ENCODE measurements around the gene NEURL1B.

Gene NEURL1B

GRCh38 chr5:172720655-172721054, 79.6 kb downstream of the NEURL1B start:
- no peak for DNase-seq

GRCh38 chr5:172721455-172722326, 80.6 kb downstream of the NEURL1B start:
- no peak for DNase-seq

- no peak for DNase-seq
Measured at GRCh38 chr5:172722327-172722815, 81.3 kb downstream of the NEURL1B start.

- DNase-seq: no peak
Measured at GRCh38 chr5:172723508-172723907, 82.4 kb downstream of the NEURL1B start.

- DNase-seq: no peak
Measured at GRCh38 chr5:172724242-172725183, 83.5 kb downstream of the NEURL1B start.

GRCh38 chr5:172725273-172725672, 84.2 kb downstream of the NEURL1B start:
- no peak for DNase-seq

- DNase-seq: no peak
Measured at GRCh38 chr5:172725785-172726184, 84.7 kb downstream of the NEURL1B start.

DNA sequence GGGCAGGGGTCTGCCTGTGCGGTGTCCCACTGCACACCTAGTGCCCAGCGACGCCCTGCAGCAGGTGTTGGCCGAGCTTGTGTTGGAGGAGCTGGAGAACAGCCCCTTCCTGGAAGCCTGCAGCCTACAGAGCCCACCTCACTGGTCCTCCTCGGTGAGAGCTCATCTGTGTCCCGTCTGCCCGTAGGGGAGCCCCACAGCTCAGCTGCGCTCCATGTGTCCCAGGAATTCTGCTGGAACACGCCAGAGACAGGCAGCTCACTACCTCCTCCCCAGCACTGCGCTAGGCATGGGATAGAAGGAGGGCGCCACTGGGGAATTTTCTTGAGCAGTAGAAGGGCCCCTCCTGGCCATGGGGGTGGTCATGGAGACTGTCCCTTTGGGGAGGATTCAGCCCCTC, 85.9 kb downstream of the NEURL1B start:
- DNase-seq: no peak

DNA sequence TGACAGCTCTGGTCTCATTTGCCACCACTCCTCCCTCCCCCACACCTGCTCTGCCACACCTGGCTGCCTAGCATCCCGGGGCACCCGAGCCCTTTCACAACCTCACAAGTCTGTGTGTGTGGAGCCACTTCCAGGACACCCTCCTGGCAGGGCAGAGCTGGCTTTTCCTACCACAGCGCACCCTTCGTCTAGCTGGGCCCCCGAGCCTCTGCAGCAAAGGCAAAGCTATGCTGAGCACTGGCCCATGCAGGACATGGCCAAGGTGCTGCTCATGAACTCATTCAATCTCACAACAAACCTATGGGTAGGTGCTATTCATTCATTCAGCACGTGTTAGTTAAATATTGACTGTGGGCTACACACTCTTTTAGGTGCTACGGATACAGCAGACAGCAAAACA, 86.5 kb downstream of the NEURL1B start:
- DNase-seq: no peak

DNA sequence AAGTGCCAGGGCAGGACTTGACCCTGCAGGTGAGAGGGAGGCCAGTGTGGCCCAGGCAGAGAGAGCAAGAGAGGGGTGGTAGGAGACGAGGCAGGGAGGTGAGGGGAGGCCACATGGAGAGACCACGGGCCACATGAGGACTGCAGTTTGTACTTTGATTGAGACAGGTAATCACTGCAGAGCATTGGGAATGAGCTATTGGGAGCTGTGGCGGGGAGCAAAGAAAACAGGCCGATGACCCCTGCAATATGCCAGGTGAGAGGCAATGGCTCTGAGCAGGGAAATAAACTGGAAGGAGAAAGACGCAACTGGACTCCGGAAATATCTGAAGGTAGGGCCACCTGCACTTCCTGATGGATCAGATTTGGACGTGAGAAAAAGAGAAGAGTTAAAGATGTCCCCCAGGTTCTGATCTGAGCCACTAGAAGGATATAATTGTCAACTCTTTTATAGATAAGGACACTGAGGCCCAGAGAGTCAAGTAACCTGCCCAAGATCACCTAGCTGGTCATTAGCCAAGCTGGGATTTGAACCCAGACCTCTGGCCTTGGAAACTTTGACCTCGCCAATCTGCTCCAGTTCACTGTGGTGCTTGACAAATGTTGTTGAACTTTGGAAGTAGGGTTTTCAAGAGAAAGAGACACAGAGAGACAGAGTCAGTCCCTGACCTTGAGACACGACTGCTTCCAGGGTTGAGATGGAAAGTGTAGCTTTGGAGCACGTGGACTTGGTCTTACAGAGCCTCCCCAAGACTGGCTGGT, 87.6 kb downstream of the NEURL1B start:
- no peak for DNase-seq

DNA sequence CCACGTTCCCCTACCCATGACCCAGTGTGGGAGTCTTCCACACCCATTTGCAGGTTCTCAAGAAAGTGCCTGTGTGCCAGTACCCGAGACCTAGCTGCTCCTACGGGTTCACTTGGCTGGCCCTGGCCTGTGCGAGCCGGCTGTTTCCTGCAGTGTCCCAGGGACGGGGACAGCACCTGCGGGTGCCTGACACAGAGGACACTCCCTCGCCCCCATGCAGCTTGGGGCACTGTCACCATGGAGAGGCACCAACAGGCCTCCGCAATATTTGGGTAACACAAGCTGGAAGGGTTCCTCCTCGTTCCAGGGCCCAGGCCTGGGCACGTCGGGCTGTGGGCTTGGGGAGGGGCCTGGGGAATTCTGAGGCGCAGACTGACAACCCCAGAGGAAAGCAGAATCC, 88.5 kb downstream of the NEURL1B start:
- DNase-seq: no peak

- no peak for DNase-seq
Measured at GRCh38 chr5:172730222-172730621, 89.2 kb downstream of the NEURL1B start.

GRCh38 chr5:172730981-172731679, 90.1 kb downstream of the NEURL1B start:
- DNase-seq: no peak

- DNase-seq: no peak
Measured at GRCh38 chr5:172731680-172732074, 90.6 kb downstream of the NEURL1B start.

DNA sequence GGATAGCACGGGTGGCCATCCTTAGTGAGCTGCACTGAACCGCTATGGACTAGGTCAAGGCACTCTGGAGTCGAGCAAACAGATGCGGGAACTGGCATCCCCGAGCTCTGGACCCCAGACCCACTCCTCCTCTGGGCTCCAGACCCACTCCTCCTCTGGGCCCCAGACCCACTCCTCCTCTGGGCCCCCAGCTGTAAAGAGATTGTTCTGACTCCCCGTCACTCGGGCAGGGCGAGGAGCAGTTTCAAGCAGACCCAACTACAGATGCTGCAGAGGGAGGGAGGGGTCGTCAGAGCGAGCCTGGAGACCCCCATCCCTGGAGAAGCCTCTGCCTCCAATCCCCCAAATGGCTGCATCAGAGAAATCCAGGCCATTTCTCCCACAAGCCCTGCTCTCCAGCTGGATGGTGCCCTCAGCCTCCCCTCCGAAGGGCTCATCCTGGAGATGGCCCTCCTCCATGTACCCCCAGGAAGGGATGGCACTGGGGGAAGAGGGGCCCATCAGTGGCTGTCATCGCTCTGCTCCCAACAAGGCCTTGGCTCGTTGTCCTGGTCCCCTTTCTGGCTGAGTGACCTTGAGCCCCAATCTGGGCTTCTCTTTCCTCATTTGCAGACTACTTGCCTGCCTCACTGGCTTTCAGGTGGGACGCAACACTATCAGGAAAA, 91.3 kb downstream of the NEURL1B start:
- DNase-seq: no peak

GRCh38 chr5:172733131-172733973, 92.3 kb downstream of the NEURL1B start:
- no peak for DNase-seq

DNA sequence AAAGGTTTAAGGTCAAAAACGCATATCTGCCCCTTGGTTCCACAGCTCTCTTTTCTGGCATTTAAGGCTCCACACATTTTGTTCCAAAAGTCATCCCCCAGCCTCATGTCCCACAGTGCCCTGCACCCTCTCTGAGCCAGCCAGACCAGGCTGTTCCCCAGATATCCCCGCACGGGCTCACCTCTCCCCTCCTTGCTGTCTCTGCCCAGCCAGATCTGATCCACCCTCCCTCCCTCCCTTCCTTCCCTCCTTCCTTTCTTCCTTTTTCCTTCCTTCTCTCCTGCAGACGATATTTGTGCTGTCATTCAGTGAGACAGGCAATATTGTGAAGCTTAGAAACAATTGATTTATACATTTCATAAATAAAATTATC, 92.9 kb downstream of the NEURL1B start:
- no peak for DNase-seq

GRCh38 chr5:172735141-172735831, 94.2 kb downstream of the NEURL1B start:
- no peak for DNase-seq

DNA sequence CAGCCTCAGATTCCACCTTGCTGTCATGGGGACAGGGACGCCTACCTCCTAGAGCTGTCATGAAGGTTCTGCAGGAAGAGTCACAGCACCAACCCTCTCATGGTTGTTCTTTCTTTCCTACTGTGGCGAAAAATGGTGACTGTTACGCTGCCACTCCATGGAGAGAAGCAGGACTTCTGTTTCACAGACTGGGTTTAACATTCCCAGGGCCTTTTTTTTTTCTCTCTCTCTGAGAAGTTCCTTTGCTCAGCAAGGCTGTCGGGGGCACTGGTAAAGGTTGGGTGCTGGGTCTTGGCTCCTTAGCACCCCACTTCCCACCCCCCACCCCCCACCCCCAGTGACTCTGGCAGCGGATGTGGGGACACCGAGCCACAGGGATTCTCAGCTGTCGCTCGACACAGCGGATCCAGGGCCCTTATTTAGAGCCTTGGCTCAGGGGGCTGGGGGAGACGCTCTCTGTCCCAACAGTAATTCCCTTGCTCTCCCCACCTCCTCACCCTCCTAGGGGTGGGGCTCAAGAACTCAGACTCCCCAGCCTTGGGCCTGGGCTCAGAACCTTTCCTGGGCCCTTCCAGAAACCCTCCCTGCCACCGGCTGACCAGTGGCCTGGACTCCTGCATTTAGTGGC, 95.6 kb downstream of the NEURL1B start:
- DNase-seq: no peak

DNA sequence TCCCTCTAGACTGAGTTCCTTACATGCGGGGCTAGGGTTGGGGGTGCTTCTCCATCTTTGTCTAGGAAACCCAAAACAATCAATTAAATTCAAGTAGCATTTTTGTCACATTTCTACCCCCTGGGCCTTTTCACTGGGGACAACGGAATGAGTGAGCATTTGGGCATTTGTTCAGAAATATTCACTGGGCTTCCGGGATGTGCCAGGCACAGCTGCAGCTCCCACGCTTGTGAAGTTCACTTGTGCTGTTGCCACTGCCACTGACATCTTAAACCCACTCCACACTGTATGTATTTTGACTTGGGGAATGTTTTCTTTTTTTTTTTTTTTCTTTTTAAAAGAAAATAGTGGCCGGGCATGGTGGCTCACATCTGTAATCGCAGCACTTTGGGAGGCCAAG, 98.3 kb downstream of the NEURL1B start:
- DNase-seq: no peak

All from SIG-M5 (cell line).